OCI-LY7 (cell line): ENCODE results near the gene LAIR2. TPM values are rescaled to one million over a fixed set of nuclear protein-coding genes. Genes with fewer than 3 reads are reported as not detected.

Experiments used
- BruUV-seq: library from RNA; stranded (reverse); fragments of 400-500 nt; replicated peaks from 2 replicates; lab custom pipeline; 2021; lab: Mats Ljungman, UMichigan
- CTCF ChIA-PET: fragments of 300-600 bp; sonication (Branson Sonifier 250); formaldehyde crosslinking; loops from one replicate; lab custom pipeline; 2022; ENCODE audit warnings: antibody characterized with exemption; ENCODE audit not compliant: unreplicated experiment; lab: Charles Lee
- POLR2A ChIA-PET: fragments of 300-600 bp; sonication (Branson Sonifier 250); formaldehyde crosslinking; loops from one replicate; lab custom pipeline; 2022; ENCODE audit warnings: antibody characterized with exemption; lab: Charles Lee
- DNase-seq: peaks from one replicate; pipeline ENCODE4 v3.0.0-alpha.2; 2015; ENCODE audit warnings: low spot score
- H2AFZ ChIP-seq: fragments of 200-600 bp; sonication (generic), shearing (Covaris generic); 2 replicates; pipeline ENCODE4 v1.6.1; 2014; ENCODE audit warnings: mild to moderate bottlenecking, antibody characterized with exemption, low read length, moderate library complexity
- H3K27ac ChIP-seq: fragments of 200-600 bp; sonication (generic); 2 replicates; pipeline ENCODE4 v1.5.1; 2014; ENCODE audit warnings: mixed run types, low read depth, mild to moderate bottlenecking, moderate library complexity, low read length, inconsistent platforms; ENCODE audit not compliant: poor library complexity, severe bottlenecking
- H3K36me3 ChIP-seq: fragments of 200-600 bp; sonication (generic); 2 replicates; pipeline ENCODE4 v1.6.1; 2014; ENCODE audit warnings: mild to moderate bottlenecking, antibody characterized with exemption, low read length, moderate library complexity, mixed read lengths; ENCODE audit not compliant: insufficient read depth
- H3K4me1 ChIP-seq: fragments of 200-600 bp; sonication (generic); 2 replicates; pipeline ENCODE4 v1.5.1; 2014; ENCODE audit warnings: mild to moderate bottlenecking, low read length; ENCODE audit not compliant: insufficient read depth, poor library complexity, severe bottlenecking
- H3K4me2 ChIP-seq: fragments of 200-600 bp; sonication (generic); 2 replicates; pipeline ENCODE4 v1.6.1; 2014; ENCODE audit warnings: mild to moderate bottlenecking, low read length
- H3K4me3 ChIP-seq: fragments of 200-600 bp; sonication (generic); 2 replicates; pipeline ENCODE4 v1.5.1; 2014; ENCODE audit warnings: mild to moderate bottlenecking, low read depth, low read length; ENCODE audit not compliant: poor library complexity, severe bottlenecking
- H3K79me2 ChIP-seq: fragments of 200-600 bp; sonication (generic); 2 replicates; pipeline ENCODE4 v1.6.1; 2016; ENCODE audit warnings: low read depth, mild to moderate bottlenecking, low read length, moderate library complexity, mixed read lengths; ENCODE audit not compliant: insufficient read depth
- H3K9me2 ChIP-seq: fragments of 200-600 bp; sonication (generic); 2 replicates; pipeline ENCODE4 v1.6.1; 2016; ENCODE audit warnings: mild to moderate bottlenecking, low read length, mixed read lengths; ENCODE audit not compliant: insufficient read depth
- H3K9me3 ChIP-seq: fragments of 200-600 bp; sonication (generic); 2 replicates; pipeline ENCODE4 v1.6.1; 2014; ENCODE audit warnings: mild to moderate bottlenecking, mixed run types, low read length, mixed read lengths
- H4K20me1 ChIP-seq: fragments of 200-600 bp; sonication (generic); 2 replicates; pipeline ENCODE4 v1.6.1; 2014; ENCODE audit warnings: mild to moderate bottlenecking, antibody characterized with exemption, low read length, moderate library complexity, mixed read lengths; ENCODE audit not compliant: insufficient read depth
- EZH2phosphoT487 ChIP-seq: fragments of 200-600 bp; sonication (generic); IDR thresholded peaks from 2 replicates; pipeline ENCODE4 v1.6.1; 2018; ENCODE audit warnings: low read depth, borderline replicate concordance, mild to moderate bottlenecking, mixed run types, antibody characterized with exemption, low read length, moderate library complexity, mixed read lengths
- intact Hi-C: fragments of 100-400 bp; cut with micrococcal nuclease; formaldehyde crosslinking; loops from one replicate; pipeline ENCODE4 v1.10.0; 2022; ENCODE audit not compliant: unreplicated experiment
- total RNA-seq, 2 experiments: library from RNA; depleted of rRNA in 1 of 2; stranded (reverse); fragments of >200 nt in 1 of 2; shearing (Covaris generic) in 1 of 2; gene quantifications; 2 replicates each; pipeline ENCODE4 v1.2.3, GENCODE V29; 2014 to 2022
- TF ChIP-seq, protein P1 (sequence below): fragments of 200-600 bp; sonication (generic); conservative IDR thresholded peaks from 2 replicates; pipeline ENCODE4 v1.5.1; 2014; ENCODE audit warnings: mild to moderate bottlenecking, antibody characterized with exemption, low read length, moderate library complexity, mixed read lengths

LAIR2 gene
- total RNA-seq, 2 experiments from 2014 or later, result not detected

DNA sequence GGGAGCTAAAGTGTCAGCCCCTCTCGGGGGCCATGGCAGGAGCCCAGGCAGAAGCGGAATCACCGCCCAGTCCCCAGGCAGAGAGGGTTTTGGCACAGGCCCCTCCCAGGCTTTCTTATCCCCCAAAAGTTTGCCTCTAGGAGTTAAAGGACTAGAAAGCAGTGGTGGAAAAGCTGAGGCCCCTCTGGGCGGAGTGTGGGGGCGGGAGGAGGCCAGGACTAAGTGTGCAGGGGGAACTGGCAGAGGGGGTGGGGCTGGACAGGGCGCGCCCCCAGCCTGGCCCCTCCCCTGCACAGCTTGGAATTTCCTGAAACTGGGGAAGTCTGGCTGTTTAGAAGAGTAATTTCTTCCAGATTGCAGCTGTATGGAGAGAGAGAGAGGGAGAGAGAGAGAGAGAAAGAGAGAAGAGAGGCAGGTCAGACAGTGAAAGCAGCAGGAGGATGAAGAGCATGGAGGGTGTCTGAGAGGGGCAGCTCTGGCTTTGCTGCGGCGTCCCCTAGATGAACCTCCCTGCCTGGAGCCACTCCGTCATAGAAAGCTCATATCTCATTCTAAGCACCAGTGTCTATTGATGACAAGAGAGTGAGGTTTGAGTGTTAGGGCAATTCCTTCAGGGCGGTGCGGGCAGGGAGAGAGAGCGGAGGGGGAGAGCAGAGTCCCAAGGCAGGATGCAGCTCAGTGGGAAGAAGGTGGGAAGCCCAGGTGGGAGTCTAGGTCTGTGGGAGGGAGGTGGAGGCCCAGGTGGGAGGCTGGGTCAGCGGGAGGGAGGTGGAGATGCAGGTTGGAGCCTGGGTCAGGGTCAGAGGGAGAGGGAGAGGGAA, 29.4 kb upstream of the LAIR2 start, which contains the start of gene CDC42EP5:
Gene CDC42EP5 (minus strand): TSS at position 226 of the 821 bp plus-strand sequence. CDS start 7,749 bp downstream, outside the sequence.
- H3K4me2 ChIP-seq, result no peak within 1 kb of the TSS
- no TSS peak for BruUV-seq

DNA sequence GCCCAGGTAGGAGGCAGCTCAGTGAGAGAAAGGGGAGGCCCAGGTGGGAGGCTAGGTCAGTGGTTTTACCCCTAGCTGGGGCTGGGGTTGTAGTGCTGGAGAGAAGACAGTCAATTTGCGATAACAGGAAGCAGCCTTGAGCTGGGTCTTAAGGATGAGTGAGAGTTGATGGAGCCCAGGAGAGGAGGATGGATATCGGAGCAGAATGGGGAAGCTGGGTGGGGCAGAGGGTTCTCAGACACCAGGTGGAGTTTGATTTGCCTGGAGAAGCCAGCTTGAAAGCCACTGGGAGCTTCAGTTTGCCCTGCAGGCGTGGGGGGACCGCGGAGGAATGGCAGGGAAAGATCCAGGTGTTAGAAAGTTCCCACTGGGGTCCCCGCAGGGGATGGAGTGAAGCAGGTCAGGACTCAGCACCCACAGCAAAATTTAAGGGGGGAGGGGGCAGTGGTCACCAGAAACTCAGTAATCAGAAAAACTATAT, 28.7 kb upstream of the LAIR2 start:
- DNase-seq, result no peak

More for the DNA sequence above, 29.4 kb upstream of the LAIR2 start, which contains the start of gene CDC42EP5:
- no peaks in the 10 kb centered on the region for H4K20me1 ChIP-seq
- no peak for DNase-seq
- no peaks in the 10 kb centered on the region for H3K36me3 ChIP-seq
- H3K4me1 ChIP-seq, result no peaks in the 10 kb centered on the region
- H3K9me3 ChIP-seq, result no peaks in the 10 kb centered on the region
- no peak within 1 kb of the TSS for H3K4me3 ChIP-seq
- no peak within 1 kb of the TSS for H2AFZ ChIP-seq
- CTCF ChIA-PET, result no interaction called here
- intact Hi-C loops, result no loop called here
- H3K27ac ChIP-seq, result no peak within 1 kb of the TSS
- H3K9me2 ChIP-seq, result no peaks in the 10 kb centered on the region
- POLR2A ChIA-PET, result no interaction called here
- no peaks in the 10 kb centered on the region for H3K79me2 ChIP-seq
- no peak for TF ChIP-seq EZH2phosphoT487
- TF ChIP-seq, protein P1, sequence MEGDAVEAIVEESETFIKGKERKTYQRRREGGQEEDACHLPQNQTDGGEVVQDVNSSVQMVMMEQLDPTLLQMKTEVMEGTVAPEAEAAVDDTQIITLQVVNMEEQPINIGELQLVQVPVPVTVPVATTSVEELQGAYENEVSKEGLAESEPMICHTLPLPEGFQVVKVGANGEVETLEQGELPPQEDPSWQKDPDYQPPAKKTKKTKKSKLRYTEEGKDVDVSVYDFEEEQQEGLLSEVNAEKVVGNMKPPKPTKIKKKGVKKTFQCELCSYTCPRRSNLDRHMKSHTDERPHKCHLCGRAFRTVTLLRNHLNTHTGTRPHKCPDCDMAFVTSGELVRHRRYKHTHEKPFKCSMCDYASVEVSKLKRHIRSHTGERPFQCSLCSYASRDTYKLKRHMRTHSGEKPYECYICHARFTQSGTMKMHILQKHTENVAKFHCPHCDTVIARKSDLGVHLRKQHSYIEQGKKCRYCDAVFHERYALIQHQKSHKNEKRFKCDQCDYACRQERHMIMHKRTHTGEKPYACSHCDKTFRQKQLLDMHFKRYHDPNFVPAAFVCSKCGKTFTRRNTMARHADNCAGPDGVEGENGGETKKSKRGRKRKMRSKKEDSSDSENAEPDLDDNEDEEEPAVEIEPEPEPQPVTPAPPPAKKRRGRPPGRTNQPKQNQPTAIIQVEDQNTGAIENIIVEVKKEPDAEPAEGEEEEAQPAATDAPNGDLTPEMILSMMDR, result no peak

More for the DNA sequence above, 28.7 kb upstream of the LAIR2 start:
- no peaks in the 10 kb centered on the region for H3K79me2 ChIP-seq
- no peaks in the 10 kb centered on the region for H3K9me2 ChIP-seq
- H3K4me2 ChIP-seq, result no peak overlapping the region
- no peaks in the 10 kb centered on the region for H3K9me3 ChIP-seq
- POLR2A ChIA-PET, result no interaction called here
- no peaks in the 10 kb centered on the region for H4K20me1 ChIP-seq
- H3K4me3 ChIP-seq, result no peak overlapping the region
- no peak overlapping the region for H2AFZ ChIP-seq
- intact Hi-C loops, result no loop called here
- TF ChIP-seq, protein P1, result no peak
- no peak for TF ChIP-seq EZH2phosphoT487
- H3K4me1 ChIP-seq, result no peaks in the 10 kb centered on the region
- no peak overlapping the region for H3K27ac ChIP-seq
- no TSS peak for BruUV-seq
- CTCF ChIA-PET, result no interaction called here
- H3K36me3 ChIP-seq, result no peaks in the 10 kb centered on the region
